ENCODE data around the gene WDR86. TPM values are rescaled to one million over a fixed set of nuclear protein-coding genes. Genes with fewer than 3 reads are reported as not detected.

Gene WDR86
- polyA plus RNA-seq, 2 of the 4 experiments (the other 2 are of a cell fraction), result 0.17 to 0.19 TPM

GRCh38 chr7:151343516-151343915 lies 66.3 kb downstream of the WDR86 start:
- H3K27ac ChIP-seq, result no peak overlapping the region
- 0 out of 3 replicates have a peak, but pooled peaks cover 2% of the 10 kb centered on the region for H3K9me3 ChIP-seq
- no peak overlapping the region for H3K4me3 ChIP-seq
- ChIA-PET POLR2A (no interaction called here), CTCF (interaction anchor here (0.7 to 9.1 kb wide), 8 partner anchors 9 to 106 kb away, joined by 3 to 50 read pairs (median 4); no protein-coding TSS in a partner anchor)
- TF ChIP-seq CEBPB (IDR thresholded peaks at IDR 0.05) (no peak), CHD2 (IDR thresholded peaks at IDR 0.05; ENCODE audit: low read length, partially characterized antibody) (no peak), ESRRA (IDR thresholded peaks at IDR 0.05; ENCODE audit: borderline replicate concordance, low read length) (no peak), NFE2L2 (conservative IDR thresholded peaks at IDR 0.05; ENCODE audit: low read length) (no peak), REST (IDR thresholded peaks at IDR 0.05) (no peak), HOXA7 (CRISPR knock-in tag; IDR thresholded peaks at IDR 0.05) (no peak), CBX2 (IDR thresholded peaks at IDR 0.05; ENCODE audit: borderline replicate concordance, low read depth) (no peak), JUN (IDR thresholded peaks at IDR 0.05) (no peak), HOXB13 (CRISPR knock-in tag; IDR thresholded peaks at IDR 0.05; ENCODE audit: low read depth) (no peak), BHLHE40 (IDR thresholded peaks at IDR 0.05; ENCODE audit: low read depth, low read length) (no peak), SREBF2 (IDR thresholded peaks at IDR 0.05) (no peak), FOSB (CRISPR knock-in tag; IDR thresholded peaks at IDR 0.05) (no peak), MAZ (IDR thresholded peaks at IDR 0.05; ENCODE audit: borderline replicate concordance, low read depth, low read length) (no peak), NR3C1 (IDR thresholded peaks at IDR 0.05) (no peak), HDAC2 (IDR thresholded peaks at IDR 0.05) (no peak), ZC3H11A (IDR thresholded peaks at IDR 0.05) (no peak), POLR2AphosphoS2 (conservative IDR thresholded peaks at IDR 0.05; ENCODE audit: low read length) (no peak)
- TF ChIP-seq, protein P1, sequence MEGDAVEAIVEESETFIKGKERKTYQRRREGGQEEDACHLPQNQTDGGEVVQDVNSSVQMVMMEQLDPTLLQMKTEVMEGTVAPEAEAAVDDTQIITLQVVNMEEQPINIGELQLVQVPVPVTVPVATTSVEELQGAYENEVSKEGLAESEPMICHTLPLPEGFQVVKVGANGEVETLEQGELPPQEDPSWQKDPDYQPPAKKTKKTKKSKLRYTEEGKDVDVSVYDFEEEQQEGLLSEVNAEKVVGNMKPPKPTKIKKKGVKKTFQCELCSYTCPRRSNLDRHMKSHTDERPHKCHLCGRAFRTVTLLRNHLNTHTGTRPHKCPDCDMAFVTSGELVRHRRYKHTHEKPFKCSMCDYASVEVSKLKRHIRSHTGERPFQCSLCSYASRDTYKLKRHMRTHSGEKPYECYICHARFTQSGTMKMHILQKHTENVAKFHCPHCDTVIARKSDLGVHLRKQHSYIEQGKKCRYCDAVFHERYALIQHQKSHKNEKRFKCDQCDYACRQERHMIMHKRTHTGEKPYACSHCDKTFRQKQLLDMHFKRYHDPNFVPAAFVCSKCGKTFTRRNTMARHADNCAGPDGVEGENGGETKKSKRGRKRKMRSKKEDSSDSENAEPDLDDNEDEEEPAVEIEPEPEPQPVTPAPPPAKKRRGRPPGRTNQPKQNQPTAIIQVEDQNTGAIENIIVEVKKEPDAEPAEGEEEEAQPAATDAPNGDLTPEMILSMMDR (IDR thresholded peaks at IDR 0.05), result no peak
- WGBS (ENCODE audit: missing lambda C conversion rate), result 97% methylated on average over 9 of the region's 9 CpGs
- FAIRE-seq (no peak), ATAC-seq (no peak), DNase-seq (ENCODE audit: low read depth in 1 of 2, low spot score in 1 of 2) (no peak)
- H3K4me1 ChIP-seq, result peaks cover 42% of the 10 kb centered on the region
- peak overlapping the region; percentile 89 for H3K4me2 ChIP-seq

GRCh38 chr7:151342811-151343210 lies 67.0 kb downstream of the WDR86 start:
- DNase-seq (ENCODE audit: low read depth in 1 of 2, low spot score in 1 of 2), result no peak
- no peak for TF ChIP-seq EHMT2 (IDR thresholded peaks at IDR 0.05; ENCODE audit: low read depth)
- TF ChIP-seq, protein P2, sequence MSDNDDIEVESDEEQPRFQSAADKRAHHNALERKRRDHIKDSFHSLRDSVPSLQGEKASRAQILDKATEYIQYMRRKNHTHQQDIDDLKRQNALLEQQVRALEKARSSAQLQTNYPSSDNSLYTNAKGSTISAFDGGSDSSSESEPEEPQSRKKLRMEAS (IDR thresholded peaks at IDR 0.05), result no peak
- TF ChIP-seq MAFK (IDR thresholded peaks at IDR 0.05; ENCODE audit: partially characterized antibody), result no peak
- no peak for TF ChIP-seq HDAC2 (IDR thresholded peaks at IDR 0.05)
- TF ChIP-seq PBX3 (IDR thresholded peaks at IDR 0.05), result no peak
- no peak for TF ChIP-seq NPAS2 (CRISPR knock-in tag; IDR thresholded peaks at IDR 0.05; ENCODE audit: borderline replicate concordance)
- no peak for TF ChIP-seq CEBPB (IDR thresholded peaks at IDR 0.05)
- no peak for TF ChIP-seq EHF (CRISPR knock-in tag; IDR thresholded peaks at IDR 0.05)
- TF ChIP-seq, protein P3, sequence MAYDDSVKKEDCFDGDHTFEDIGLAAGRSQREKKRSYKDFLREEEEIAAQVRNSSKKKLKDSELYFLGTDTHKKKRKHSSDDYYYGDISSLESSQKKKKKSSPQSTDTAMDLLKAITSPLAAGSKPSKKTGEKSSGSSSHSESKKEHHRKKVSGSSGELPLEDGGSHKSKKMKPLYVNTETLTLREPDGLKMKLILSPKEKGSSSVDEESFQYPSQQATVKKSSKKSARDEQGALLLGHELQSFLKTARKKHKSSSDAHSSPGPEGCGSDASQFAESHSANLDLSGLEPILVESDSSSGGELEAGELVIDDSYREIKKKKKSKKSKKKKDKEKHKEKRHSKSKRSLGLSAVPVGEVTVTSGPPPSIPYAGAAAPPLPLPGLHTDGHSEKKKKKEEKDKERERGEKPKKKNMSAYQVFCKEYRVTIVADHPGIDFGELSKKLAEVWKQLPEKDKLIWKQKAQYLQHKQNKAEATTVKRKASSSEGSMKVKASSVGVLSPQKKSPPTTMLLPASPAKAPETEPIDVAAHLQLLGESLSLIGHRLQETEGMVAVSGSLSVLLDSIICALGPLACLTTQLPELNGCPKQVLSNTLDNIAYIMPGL (CRISPR knock-in tag; IDR thresholded peaks at IDR 0.05; ENCODE audit: borderline replicate concordance), result no peak
- TF ChIP-seq NR3C1 (IDR thresholded peaks at IDR 0.05), result no peak
- no peak for TF ChIP-seq BHLHE40 (IDR thresholded peaks at IDR 0.05; ENCODE audit: low read depth, low read length)
- no peak for TF ChIP-seq REST (IDR thresholded peaks at IDR 0.05)
- TF ChIP-seq ESRRA (IDR thresholded peaks at IDR 0.05; ENCODE audit: borderline replicate concordance, low read length), result no peak

More at GRCh38 chr7:151342811-151343210, 67.0 kb downstream of the WDR86 start:
- ATAC-seq (no peak), FAIRE-seq (no peak)
- Histone ChIP-seq H3K9me3 (0 out of 3 replicates have a peak, but pooled peaks cover 2% of the 10 kb centered on the region), H3K4me3 (peak overlapping the region; percentile 68), H3K4me2 (peak overlapping the region; percentile 89), H3K4me1 (peaks cover 37% of the 10 kb centered on the region), H3K27ac (peak overlapping the region; percentile 83 to 93; a peak in 4 of 6 replicates)
- WGBS (ENCODE audit: missing lambda C conversion rate), result 60% methylated on average over 8 of the region's 8 CpGs
- ChIA-PET POLR2A (no interaction called here), CTCF (interaction anchor here (0.7 to 9.1 kb wide), 7 partner anchors 10 to 105 kb away, joined by 3 to 50 read pairs (median 5); no protein-coding TSS in a partner anchor)

Data from A549 (cell line).